HEK293T (cell line): ENCODE results near the gene SFT2D1.

Experiments
- CTCF ChIA-PET: fragments of 350-600 bp; formaldehyde crosslinking; extraction: SDS; loops from one replicate; lab custom pipeline; 2021; ENCODE audit warnings: antibody characterized with exemption, inconsistent platforms; lab: Yijun Ruan, JAX
- POLR2A ChIA-PET: fragments of 350-600 bp; formaldehyde crosslinking; extraction: SDS; loops from one replicate; lab custom pipeline; 2020; ENCODE audit warnings: antibody characterized with exemption, inconsistent platforms; lab: Yijun Ruan, JAX
- DNase-seq: peaks from one replicate; pipeline ENCODE4 v3.0.0; 2012; ENCODE audit warnings: mixed read lengths; ENCODE audit errors: extremely low spot score
- ARNT ChIP-seq: fragments of 450-650 bp; IDR thresholded peaks from 2 replicates; pipeline ENCODE4 v1.6.1; 2017; ENCODE audit warnings: mild to moderate bottlenecking
- BHLHE40 ChIP-seq: fragments of 450-650 bp; IDR thresholded peaks from 2 replicates; pipeline ENCODE4 v1.6.1; 2016; ENCODE audit warnings: mild to moderate bottlenecking, moderate library complexity, borderline replicate concordance
- CTBP1 ChIP-seq: fragments of 450-650 bp; IDR thresholded peaks from 2 replicates; pipeline ENCODE4 v1.6.1; 2016; ENCODE audit warnings: borderline replicate concordance
- ELF4 ChIP-seq: fragments of 450-650 bp; IDR thresholded peaks from 2 replicates; pipeline ENCODE4 v1.6.1; 2017; ENCODE audit warnings: antibody characterized with exemption
- FOXA1 ChIP-seq: fragments of 450-650 bp; IDR thresholded peaks from 2 replicates; pipeline ENCODE4 v1.6.1; 2016; ENCODE audit warnings: mild to moderate bottlenecking
- FOXK2 ChIP-seq: fragments of 450-650 bp; IDR thresholded peaks from 2 replicates; pipeline ENCODE4 v1.6.1; 2016; ENCODE audit warnings: mild to moderate bottlenecking
- FOXM1 ChIP-seq: fragments of 450-650 bp; IDR thresholded peaks from 2 replicates; pipeline ENCODE4 v1.6.1; 2017; ENCODE audit warnings: mild to moderate bottlenecking, borderline replicate concordance
- HDGF ChIP-seq: fragments of 450-650 bp; IDR thresholded peaks from 2 replicates; pipeline ENCODE4 v1.6.1; 2017; ENCODE audit warnings: antibody characterized with exemption, borderline replicate concordance
- L3MBTL2 ChIP-seq: fragments of 450-650 bp; conservative IDR thresholded peaks from 2 replicates; pipeline ENCODE4 v1.6.1; 2016; ENCODE audit warnings: mild to moderate bottlenecking
- LEF1 ChIP-seq: fragments of 450-650 bp; IDR thresholded peaks from 2 replicates; pipeline ENCODE4 v1.6.1; 2017; ENCODE audit warnings: mild to moderate bottlenecking, borderline replicate concordance
- NFRKB ChIP-seq: fragments of 450-650 bp; IDR thresholded peaks from 2 replicates; pipeline ENCODE4 v1.6.1; 2016; ENCODE audit warnings: mild to moderate bottlenecking, moderate library complexity
- SP1 ChIP-seq: fragments of 450-650 bp; IDR thresholded peaks from 2 replicates; pipeline ENCODE4 v1.6.1; 2017
- SUZ12 ChIP-seq: fragments of 450-650 bp; IDR thresholded peaks from 2 replicates; pipeline ENCODE4 v1.6.1; 2016; ENCODE audit warnings: mild to moderate bottlenecking
- TARDBP ChIP-seq: fragments of 450-650 bp; IDR thresholded peaks from 2 replicates; pipeline ENCODE4 v1.6.1; 2016
- ZNF384 ChIP-seq: fragments of 450-650 bp; IDR thresholded peaks from 2 replicates; pipeline ENCODE4 v1.6.1; 2016
- TF ChIP-seq, protein P1 (sequence below): fragments of 450-650 bp; IDR thresholded peaks from 2 replicates; pipeline ENCODE4 v1.6.1; 2016

SFT2D1 gene

DNA sequence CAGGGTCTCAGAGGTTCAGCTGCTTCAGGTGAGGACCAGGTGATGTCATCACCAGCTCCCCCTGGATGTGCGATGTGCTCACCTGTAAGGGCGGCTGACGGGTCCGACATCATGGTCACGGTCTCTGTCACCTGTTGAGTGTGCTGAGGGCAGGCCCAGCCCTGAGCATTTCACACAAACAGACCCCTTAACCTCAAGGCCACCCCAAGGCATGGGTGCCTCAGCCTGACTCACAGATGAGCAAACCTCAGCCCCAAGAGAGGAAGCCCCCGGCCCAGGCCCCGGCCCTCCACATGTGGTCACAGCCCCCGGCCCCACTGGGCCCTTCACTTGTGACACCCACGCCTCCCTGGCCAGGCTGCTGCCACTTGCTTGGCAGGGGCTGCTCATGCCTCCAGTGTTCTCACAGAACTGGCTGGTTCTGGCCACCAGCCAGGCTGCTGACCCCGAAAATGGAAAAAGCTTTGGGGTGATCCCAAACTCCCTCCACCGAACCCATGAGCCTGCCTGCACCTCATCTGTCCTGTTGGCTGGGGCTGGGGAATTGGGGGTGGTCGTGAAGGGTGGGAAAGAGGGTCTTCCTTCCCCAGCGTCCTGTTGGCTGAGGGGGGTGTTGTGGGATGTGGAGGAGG, 67.5 kb downstream of the SFT2D1 start:
- TF ChIP-seq L3MBTL2: no peak
- no peak for TF ChIP-seq FOXA1
- no peak for TF ChIP-seq FOXK2
- TF ChIP-seq CTBP1: no peak
- CTCF ChIA-PET: interaction anchor here (1.8 kb wide), 1 partner anchor 118 kb away, joined by 4 read pairs; no protein-coding TSS in a partner anchor
- POLR2A ChIA-PET: no interaction called here
- DNase-seq: no peak

DNA sequence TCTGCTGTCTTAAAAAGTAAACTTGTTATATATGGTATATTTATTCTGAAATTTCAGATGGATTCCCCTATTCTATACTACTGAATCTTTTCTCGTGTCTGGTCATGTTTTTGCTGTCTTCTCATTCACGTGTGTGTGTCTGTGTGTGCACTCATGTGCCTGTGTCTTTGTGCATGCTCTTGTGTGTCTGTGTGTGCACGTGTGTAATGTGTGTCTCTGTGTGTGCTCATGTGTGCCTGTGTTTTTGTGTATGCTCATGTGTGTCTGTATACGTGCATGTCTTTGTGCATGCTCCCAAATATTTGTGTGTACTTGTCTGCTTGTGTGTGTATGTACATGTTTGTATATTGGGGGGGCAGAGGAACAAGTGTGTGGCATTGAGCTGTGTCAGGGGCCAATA, 68.2 kb downstream of the SFT2D1 start:
- ChIA-PET POLR2A (no interaction called here), CTCF (interaction anchor here (1.8 kb wide), 1 partner anchor 117 kb away, joined by 4 read pairs; no protein-coding TSS in a partner anchor)
- no peak for DNase-seq
- TF ChIP-seq FOXK2 (no peak), BHLHE40 (no peak), LEF1 (no peak), TARDBP (no peak), SP1 (no peak), FOXM1 (no peak), FOXA1 (no peak), CTBP1 (no peak), NFRKB (no peak), HDGF (no peak), SUZ12 (no peak), ZNF384 (no peak), ELF4 (no peak), ARNT (no peak), L3MBTL2 (no peak)
- TF ChIP-seq, protein P1, sequence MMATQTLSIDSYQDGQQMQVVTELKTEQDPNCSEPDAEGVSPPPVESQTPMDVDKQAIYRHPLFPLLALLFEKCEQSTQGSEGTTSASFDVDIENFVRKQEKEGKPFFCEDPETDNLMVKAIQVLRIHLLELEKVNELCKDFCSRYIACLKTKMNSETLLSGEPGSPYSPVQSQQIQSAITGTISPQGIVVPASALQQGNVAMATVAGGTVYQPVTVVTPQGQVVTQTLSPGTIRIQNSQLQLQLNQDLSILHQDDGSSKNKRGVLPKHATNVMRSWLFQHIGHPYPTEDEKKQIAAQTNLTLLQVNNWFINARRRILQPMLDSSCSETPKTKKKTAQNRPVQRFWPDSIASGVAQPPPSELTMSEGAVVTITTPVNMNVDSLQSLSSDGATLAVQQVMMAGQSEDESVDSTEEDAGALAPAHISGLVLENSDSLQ: no peak

DNA sequence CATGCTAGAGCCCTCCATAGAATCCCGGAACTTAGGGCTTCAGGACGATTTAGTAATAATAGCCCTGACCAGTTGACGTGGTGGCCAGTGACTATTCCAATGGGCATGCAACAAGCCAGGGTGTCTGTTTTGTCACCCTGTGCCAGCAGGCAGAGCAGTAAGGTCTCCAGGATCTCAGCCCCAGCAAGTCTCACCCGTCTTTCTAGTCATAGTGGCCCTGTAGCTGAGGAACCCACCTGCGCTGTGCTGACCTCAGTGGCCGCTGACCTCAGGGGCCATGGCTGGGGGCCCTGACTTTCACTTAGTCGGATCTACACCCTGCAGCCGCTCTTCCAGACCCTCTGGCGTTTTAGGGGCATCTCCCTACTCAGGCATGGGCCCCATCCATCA, 71.0 kb downstream of the SFT2D1 start:
- ChIA-PET CTCF (no interaction called here), POLR2A (no interaction called here)
- no peak for TF ChIP-seq FOXM1
- TF ChIP-seq, protein P1: no peak
- TF ChIP-seq ZNF384: no peak
- no peak for TF ChIP-seq SUZ12
- TF ChIP-seq L3MBTL2: no peak
- TF ChIP-seq ARNT: no peak
- TF ChIP-seq TARDBP: no peak
- no peak for TF ChIP-seq ELF4
- no peak for TF ChIP-seq SP1
- no peak for TF ChIP-seq FOXK2
- no peak for DNase-seq

DNA sequence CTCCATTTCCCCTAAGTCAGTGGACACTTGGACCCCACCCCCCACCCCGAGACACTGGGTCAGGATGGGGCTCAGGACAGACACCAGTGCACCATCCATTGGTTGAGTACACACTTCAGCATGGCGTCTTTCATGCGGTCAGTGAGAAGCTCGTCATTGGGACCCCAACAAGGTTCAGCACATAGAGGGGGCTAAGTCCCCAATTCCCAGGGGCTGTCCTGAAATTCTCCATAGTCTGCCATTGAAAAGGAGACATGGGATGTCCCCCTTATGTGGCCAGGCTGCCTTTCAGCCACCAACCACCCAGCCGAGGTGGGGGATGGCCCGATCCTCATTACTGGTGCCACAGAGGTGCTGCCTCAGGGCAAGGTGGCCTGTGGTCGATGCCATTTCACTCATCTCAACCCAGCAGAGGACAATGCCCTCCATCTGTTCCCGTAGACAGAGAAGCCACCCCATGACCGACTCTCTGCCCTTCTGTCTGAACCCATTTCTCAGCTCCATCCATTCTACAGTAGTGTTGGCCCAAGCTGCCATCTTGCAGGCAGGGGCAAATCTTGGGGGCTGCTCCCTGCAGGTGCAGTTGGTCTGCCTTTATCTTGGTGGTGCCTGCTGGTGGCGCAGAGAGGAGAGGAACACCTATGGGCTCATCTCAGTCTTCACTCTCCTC, 71.5 kb downstream of the SFT2D1 start:
- ChIA-PET POLR2A (no interaction called here), CTCF (no interaction called here)
- no peak for DNase-seq
- no peak for TF ChIP-seq ZNF384
- no peak for TF ChIP-seq SP1
- no peak for TF ChIP-seq SUZ12
